Measurements from ENCODE around the gene SPTLC2.
"Not testable (repeated sequence)": the region's sequence is repeated elsewhere in the genome, so short reads cannot be mapped to it uniquely, and the experiment has no call there.

SPTLC2 gene

GRCh38 chr14:77616454-77617229, at the start of gene SPTLC2:
Gene SPTLC2 (minus strand): TSS chr14:77616637. CDS start chr14:77616579, 58 bp downstream.
- peak; percentile 99 for DNase-seq

GRCh38 chr14:77663293-77663692, 46.9 kb upstream of the SPTLC2 start:
- DNase-seq = no peak

GRCh38 chr14:77661562-77661961, 45.1 kb upstream of the SPTLC2 start:
- DNase-seq = not testable (repeated sequence)

- DNase-seq = peak; percentile 56
Measured at GRCh38 chr14:77660754-77661153, 44.3 kb upstream of the SPTLC2 start.

- DNase-seq = no peak
Measured at GRCh38 chr14:77659831-77660230, 43.4 kb upstream of the SPTLC2 start.

- no peak for DNase-seq
Measured at GRCh38 chr14:77657280-77657679, 40.8 kb upstream of the SPTLC2 start.

GRCh38 chr14:77654001-77654441, 37.6 kb upstream of the SPTLC2 start:
- no peak for DNase-seq

- DNase-seq = no peak
Measured at GRCh38 chr14:77649326-77649725, 32.9 kb upstream of the SPTLC2 start.

- no peak for DNase-seq
Measured at GRCh38 chr14:77648520-77649200, 32.2 kb upstream of the SPTLC2 start.

- no peak for DNase-seq
Measured at GRCh38 chr14:77647853-77648252, 31.4 kb upstream of the SPTLC2 start.

GRCh38 chr14:77646907-77647306, 30.5 kb upstream of the SPTLC2 start:
- no peak for DNase-seq

GRCh38 chr14:77645520-77646230, 29.2 kb upstream of the SPTLC2 start:
- no peak for DNase-seq

- DNase-seq = no peak
Measured at GRCh38 chr14:77642407-77642806, 26.0 kb upstream of the SPTLC2 start.

GRCh38 chr14:77641534-77642341, 25.3 kb upstream of the SPTLC2 start:
- no peak for DNase-seq

GRCh38 chr14:77640756-77641533, 24.5 kb upstream of the SPTLC2 start:
- DNase-seq = no peak

GRCh38 chr14:77638771-77639171, 22.3 kb upstream of the SPTLC2 start:
- no peak for DNase-seq

- DNase-seq = not testable (repeated sequence)
Measured at GRCh38 chr14:77635869-77636268, 19.4 kb upstream of the SPTLC2 start.

GRCh38 chr14:77635466-77635865, 19.0 kb upstream of the SPTLC2 start:
- not testable (repeated sequence) for DNase-seq

GRCh38 chr14:77630111-77630510, 13.7 kb upstream of the SPTLC2 start:
- DNase-seq = no peak

- DNase-seq = no peak
Measured at GRCh38 chr14:77625360-77625759, 8.9 kb upstream of the SPTLC2 start.

- no peak for DNase-seq
Measured at GRCh38 chr14:77623201-77623600, 6.8 kb upstream of the SPTLC2 start.

All from DMS 273 treated with DMSO at 0.1 percent for 48 hours (cell line).